GM21529 (cell line): ENCODE results near the gene PTX4.

ENCODE experiments used
- ATAC-seq: cut with Tn5 transposase; IDR thresholded peaks from one replicate; pipeline ENCODE4 v1.9.1; 2021; ENCODE audit not compliant: unreplicated experiment

The PTX4 gene

GRCh38 chr16:1488619-1489018 lies at the start of gene PTX4:
PTX4 (minus strand) TSS chr16:1488944; CDS start chr16:1488909, 35 bp downstream.
- no peak for ATAC-seq

- ATAC-seq: no peak
These were observed 49.1 kb upstream of the PTX4 start for GRCh38 chr16:1537763-1538289.

GRCh38 chr16:1537138-1537577 lies 48.4 kb upstream of the PTX4 start:
- ATAC-seq: no peak

- no peak for ATAC-seq
These were observed 47.9 kb upstream of the PTX4 start for GRCh38 chr16:1536601-1537000.

GRCh38 chr16:1535391-1536291 lies 46.9 kb upstream of the PTX4 start:
- ATAC-seq: no peak

- no peak for ATAC-seq
These were observed 45.6 kb upstream of the PTX4 start for GRCh38 chr16:1534021-1535020.

GRCh38 chr16:1533443-1533951 lies 44.8 kb upstream of the PTX4 start, which contains the start of gene TMEM204:
TMEM204 (plus strand) TSS chr16:1533666; CDS start chr16:1534276, 610 bp downstream.
- ATAC-seq: no peak

GRCh38 chr16:1532771-1533170 lies 44.0 kb upstream of the PTX4 start:
- no peak for ATAC-seq

GRCh38 chr16:1532081-1532760 lies 43.5 kb upstream of the PTX4 start:
- ATAC-seq: no peak

GRCh38 chr16:1531638-1531910 lies 42.8 kb upstream of the PTX4 start:
- ATAC-seq: no peak

- no peak for ATAC-seq
These were observed 42.3 kb upstream of the PTX4 start for GRCh38 chr16:1530883-1531637.

GRCh38 chr16:1530349-1530882 lies 41.7 kb upstream of the PTX4 start:
- no peak for ATAC-seq

- ATAC-seq: no peak
These were observed 40.3 kb upstream of the PTX4 start for GRCh38 chr16:1528921-1529537.

GRCh38 chr16:1527836-1528811 lies 39.4 kb upstream of the PTX4 start:
- no peak for ATAC-seq

- no peak for ATAC-seq
These were observed 38.1 kb upstream of the PTX4 start for GRCh38 chr16:1526608-1527555.

GRCh38 chr16:1525871-1526607 lies 37.3 kb upstream of the PTX4 start:
- ATAC-seq: no peak
